Endodermal cell (in vitro differentiated cells): ENCODE results near the gene SLC22A13. TPM values are rescaled to one million over a fixed set of nuclear protein-coding genes. Genes with fewer than 3 reads are reported as not detected.

ENCODE experiments used
- DNase-seq: peaks from one replicate; pipeline ENCODE4 v3.0.0-alpha.2; 2017
- H3K27ac ChIP-seq: 2 replicates; pipeline ENCODE4 v1.5.1; 2013; ENCODE audit warnings: mild to moderate bottlenecking, low read depth, low read length, moderate library complexity
- H3K27me3 ChIP-seq: 2 replicates; pipeline ENCODE4 v1.6.1; 2013; ENCODE audit warnings: mild to moderate bottlenecking, low read length, moderate library complexity; ENCODE audit not compliant: insufficient read depth, control insufficient read depth, poor library complexity, severe bottlenecking
- H3K36me3 ChIP-seq: 2 replicates; pipeline ENCODE4 v1.7.0; 2013; ENCODE audit warnings: mild to moderate bottlenecking, low read length, moderate library complexity; ENCODE audit not compliant: control insufficient read depth, insufficient read depth
- H3K4me1 ChIP-seq: one replicate; pipeline ENCODE4 v1.7.0; 2013; ENCODE audit warnings: low read length; ENCODE audit not compliant: control insufficient read depth, insufficient read depth
- H3K4me3 ChIP-seq: 2 replicates; pipeline ENCODE4 v1.5.1; 2013; ENCODE audit warnings: mild to moderate bottlenecking, low read length, moderate library complexity
- H3K9ac ChIP-seq: 2 replicates; pipeline ENCODE4 v1.6.1; 2013; ENCODE audit warnings: mild to moderate bottlenecking, low read length, moderate library complexity; ENCODE audit not compliant: poor library complexity, severe bottlenecking; ENCODE audit errors: extremely low read depth
- H3K9me3 ChIP-seq: 2 replicates; pipeline ENCODE4 v1.6.1; 2013; ENCODE audit warnings: mild to moderate bottlenecking, low read length, moderate library complexity; ENCODE audit not compliant: control insufficient read depth
- H3K27ac Mint-ChIP-seq: 2 replicates; pipeline ENCODE4 v1.8.0; 2020; ENCODE audit warnings: mixed read lengths
- H3K27me3 Mint-ChIP-seq: 2 replicates; pipeline ENCODE4 v1.8.0; 2021; ENCODE audit warnings: mild to moderate bottlenecking, mixed read lengths; ENCODE audit not compliant: insufficient read depth
- H3K36me3 Mint-ChIP-seq: 2 replicates; pipeline ENCODE4 v1.8.0; 2020; ENCODE audit warnings: low read depth, mixed read lengths
- H3K4me1 Mint-ChIP-seq: 2 replicates; pipeline ENCODE4 v1.8.0; 2020; ENCODE audit warnings: mixed read lengths
- H3K4me3 Mint-ChIP-seq: 2 replicates; pipeline ENCODE4 v1.8.0; 2020; ENCODE audit warnings: mild to moderate bottlenecking, moderate library complexity, mixed read lengths
- H3K9me3 Mint-ChIP-seq: 2 replicates; pipeline ENCODE4 v1.8.0; 2020; ENCODE audit warnings: mild to moderate bottlenecking, mixed read lengths
- WGBS, 2 experiments: methylation state at CpG; one replicate each; pipeline versions ENCODE4 v1.1.5 to v1.1.7; 2013; ENCODE audit warnings: missing lambda C conversion rate in 2 of 2, mixed read lengths in 1 of 2; ENCODE audit not compliant: insufficient coverage in 1 of 2, insufficient read length in 1 of 2; 5-methylcytosine and 5-hydroxymethylcytosine counted together
- total RNA-seq, 2 donors: library from RNA; stranded (reverse); fragmentation: NEBNext Ultra II Directional in 1 of 2; extraction: Animal tissue kit (Norgen Biotek cat#: 25700) in 1 of 2; gene quantifications; 2 replicates in 1 of 2; 3 replicates in 1 of 2; pipeline ENCODE4 v1.2.1, GENCODE V29; 2021
- TF ChIP-seq, protein P1 (sequence below): fragments of 200-600 bp; sonication (generic); conservative IDR thresholded peaks from 2 replicates; pipeline ENCODE4 v1.5.0; 2021; ENCODE audit warnings: antibody characterized with exemption, mild to moderate bottlenecking

The SLC22A13 gene
- total RNA-seq, 2 donors from 2014 or later, result 0.13 to 0.33 TPM

GRCh38 chr3:38227989-38228388 lies 37.6 kb upstream of the SLC22A13 start:
- Histone ChIP-seq H3K36me3 (peaks cover 63% of the 10 kb centered on the region), H3K9me3 (no peaks in the 10 kb centered on the region), H3K27me3 (no peaks in the 10 kb centered on the region), H3K4me1 (no peaks in the 10 kb centered on the region), H3K9ac (no peak overlapping the region), H3K27ac (no peak overlapping the region), H3K4me3 (no peak overlapping the region)
- H3K4me3 Mint-ChIP-seq, result no peak overlapping the region
- H3K27me3 Mint-ChIP-seq, result no peaks in the 10 kb centered on the region
- TF ChIP-seq, protein P1, sequence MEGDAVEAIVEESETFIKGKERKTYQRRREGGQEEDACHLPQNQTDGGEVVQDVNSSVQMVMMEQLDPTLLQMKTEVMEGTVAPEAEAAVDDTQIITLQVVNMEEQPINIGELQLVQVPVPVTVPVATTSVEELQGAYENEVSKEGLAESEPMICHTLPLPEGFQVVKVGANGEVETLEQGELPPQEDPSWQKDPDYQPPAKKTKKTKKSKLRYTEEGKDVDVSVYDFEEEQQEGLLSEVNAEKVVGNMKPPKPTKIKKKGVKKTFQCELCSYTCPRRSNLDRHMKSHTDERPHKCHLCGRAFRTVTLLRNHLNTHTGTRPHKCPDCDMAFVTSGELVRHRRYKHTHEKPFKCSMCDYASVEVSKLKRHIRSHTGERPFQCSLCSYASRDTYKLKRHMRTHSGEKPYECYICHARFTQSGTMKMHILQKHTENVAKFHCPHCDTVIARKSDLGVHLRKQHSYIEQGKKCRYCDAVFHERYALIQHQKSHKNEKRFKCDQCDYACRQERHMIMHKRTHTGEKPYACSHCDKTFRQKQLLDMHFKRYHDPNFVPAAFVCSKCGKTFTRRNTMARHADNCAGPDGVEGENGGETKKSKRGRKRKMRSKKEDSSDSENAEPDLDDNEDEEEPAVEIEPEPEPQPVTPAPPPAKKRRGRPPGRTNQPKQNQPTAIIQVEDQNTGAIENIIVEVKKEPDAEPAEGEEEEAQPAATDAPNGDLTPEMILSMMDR, result no peak
- H3K27ac Mint-ChIP-seq, result no peak overlapping the region
- no peaks in the 10 kb centered on the region for H3K4me1 Mint-ChIP-seq
- peaks cover 37% of the 10 kb centered on the region for H3K36me3 Mint-ChIP-seq
- no peak for DNase-seq
- 95 to 98% methylated on average over 2 of the region's 2 CpGs for WGBS, 2 experiments
- H3K9me3 Mint-ChIP-seq, result no peaks in the 10 kb centered on the region

- Histone ChIP-seq H3K4me3 (no peak overlapping the region), H3K27ac (no peak overlapping the region), H3K36me3 (peaks cover 67% of the 10 kb centered on the region), H3K27me3 (no peaks in the 10 kb centered on the region), H3K4me1 (no peaks in the 10 kb centered on the region), H3K9me3 (no peaks in the 10 kb centered on the region), H3K9ac (no peak overlapping the region)
- TF ChIP-seq, protein P1, result no peak
- H3K27me3 Mint-ChIP-seq, result no peaks in the 10 kb centered on the region
- no peaks in the 10 kb centered on the region for H3K9me3 Mint-ChIP-seq
- no peaks in the 10 kb centered on the region for H3K4me1 Mint-ChIP-seq
- 86 to 92% methylated on average over 1 of the region's 1 CpG for WGBS, 2 experiments
- H3K27ac Mint-ChIP-seq, result no peak overlapping the region
- peaks cover 41% of the 10 kb centered on the region for H3K36me3 Mint-ChIP-seq
- no peak overlapping the region for H3K4me3 Mint-ChIP-seq
- DNase-seq, result no peak
Observed at GRCh38 chr3:38229036-38229435, 36.6 kb upstream of the SLC22A13 start.

DNA sequence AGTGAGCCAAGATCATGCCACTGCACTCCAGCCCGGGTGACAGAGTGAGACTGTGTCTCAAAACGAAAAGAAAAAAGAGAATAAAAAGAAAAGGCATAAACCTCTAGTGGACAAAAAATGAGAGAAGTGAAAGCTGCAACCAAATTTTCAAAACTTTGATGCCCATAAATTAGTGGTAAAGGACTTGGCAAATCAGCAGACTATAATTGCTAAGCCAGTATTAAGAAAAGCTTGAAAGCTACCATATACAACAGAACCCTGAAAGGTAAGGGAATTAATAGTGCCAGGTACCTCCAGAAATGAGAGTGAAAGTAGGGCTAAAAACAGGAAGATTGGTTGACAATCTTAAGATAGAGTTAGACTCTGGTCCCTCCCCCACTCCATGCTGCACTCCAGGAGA lies 32.9 kb upstream of the SLC22A13 start:
- Histone ChIP-seq H3K9me3 (peaks cover 8% of the 10 kb centered on the region), H3K27ac (no peak overlapping the region), H3K27me3 (no peaks in the 10 kb centered on the region), H3K36me3 (peaks cover 68% of the 10 kb centered on the region), H3K9ac (no peak overlapping the region), H3K4me1 (no peaks in the 10 kb centered on the region), H3K4me3 (no peak overlapping the region)
- no peaks in the 10 kb centered on the region for H3K9me3 Mint-ChIP-seq
- TF ChIP-seq, protein P1, result no peak
- H3K4me1 Mint-ChIP-seq, result no peaks in the 10 kb centered on the region
- no peak overlapping the region for H3K27ac Mint-ChIP-seq
- DNase-seq, result no peak
- H3K36me3 Mint-ChIP-seq, result peaks cover 60% of the 10 kb centered on the region
- 60 to 92% methylated on average over 1 to 2 of the region's 2 CpGs for WGBS, 2 experiments
- H3K27me3 Mint-ChIP-seq, result no peaks in the 10 kb centered on the region
- no peak overlapping the region for H3K4me3 Mint-ChIP-seq
